Suppressor macrophage treated with lipopolysaccharide for 4 hours (primary cell): ENCODE measurements around the gene TNNI2.

Source experiments
- DNase-seq: peaks from one replicate; pipeline ENCODE4 v3.0.0-alpha.2; 2020

The TNNI2 gene

GRCh38 chr11:1822648-1823375 lies 16.0 kb upstream of the TNNI2 start:
- DNase-seq = no peak

- no peak for DNase-seq
Measured at GRCh38 chr11:1823376-1824220, 15.2 kb upstream of the TNNI2 start.

GRCh38 chr11:1824221-1825038 lies 14.4 kb upstream of the TNNI2 start:
- no peak for DNase-seq

DNA sequence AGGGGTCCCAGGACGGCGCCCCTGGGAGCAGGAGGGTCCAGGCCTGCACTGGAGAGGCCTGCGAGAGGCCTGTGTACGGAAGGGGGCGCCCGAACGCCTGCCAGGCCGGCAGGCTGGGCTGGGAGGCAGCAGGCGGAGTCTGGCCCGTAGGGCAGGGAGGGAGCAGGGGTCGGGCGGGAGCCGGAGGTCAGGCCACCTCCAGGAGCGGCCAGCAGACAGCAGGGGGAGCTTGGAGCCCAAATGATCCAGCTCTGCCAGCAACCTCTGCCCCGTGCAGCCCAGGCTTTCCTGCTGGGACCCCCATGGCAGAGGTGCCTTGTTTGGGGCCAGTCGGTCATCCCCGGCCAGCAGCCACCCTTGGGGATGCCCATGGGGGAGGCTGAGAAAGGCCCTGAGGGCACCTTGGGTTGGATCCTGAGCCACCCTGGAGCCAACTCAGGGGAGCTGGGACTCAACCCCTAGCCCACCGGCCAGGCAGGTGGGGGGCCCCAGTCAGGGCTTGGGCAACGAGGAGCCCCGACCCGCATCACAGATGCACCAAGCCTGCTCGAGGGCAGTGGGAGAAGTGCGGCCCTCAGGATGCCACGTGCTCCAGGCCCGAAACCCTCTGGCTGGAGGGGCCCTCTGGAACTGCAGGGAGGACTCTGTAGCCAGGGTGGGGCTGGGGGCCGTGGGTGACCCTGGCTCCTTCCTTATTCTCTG lies 13.6 kb upstream of the TNNI2 start:
- DNase-seq = peak; percentile 60

DNA sequence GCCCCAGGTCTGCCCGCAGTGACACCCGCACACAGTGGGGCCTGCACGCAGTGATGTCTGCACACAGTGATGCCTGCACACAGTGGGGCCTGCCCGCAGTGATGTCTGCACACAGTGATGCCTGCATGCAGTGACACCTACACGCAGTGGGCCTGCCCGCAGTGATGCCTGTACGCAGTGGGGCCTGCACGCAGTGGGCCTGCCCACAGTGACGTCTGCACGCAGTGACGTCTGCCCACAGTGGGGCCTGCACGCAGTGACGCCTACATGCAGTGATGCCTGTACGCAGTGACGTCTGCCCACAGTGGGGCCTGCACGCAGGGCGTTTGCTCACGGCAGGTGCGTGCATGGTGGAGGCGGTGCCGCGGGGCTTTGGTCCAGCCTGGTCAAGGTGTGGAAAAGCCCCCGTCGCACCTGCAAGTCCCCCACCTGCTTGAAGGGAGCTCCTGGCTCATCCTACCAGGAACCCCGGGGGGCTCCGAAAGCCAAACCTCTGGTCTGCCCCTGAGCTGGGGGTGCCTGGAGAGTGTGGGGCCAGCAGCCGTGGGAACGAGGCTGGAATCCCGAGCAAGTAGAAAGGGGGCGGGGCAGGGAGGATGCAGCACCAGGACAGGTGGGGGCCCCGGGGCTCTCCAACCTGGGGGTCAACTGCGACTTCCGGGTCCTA lies 12.9 kb upstream of the TNNI2 start:
- no peak for DNase-seq

DNA sequence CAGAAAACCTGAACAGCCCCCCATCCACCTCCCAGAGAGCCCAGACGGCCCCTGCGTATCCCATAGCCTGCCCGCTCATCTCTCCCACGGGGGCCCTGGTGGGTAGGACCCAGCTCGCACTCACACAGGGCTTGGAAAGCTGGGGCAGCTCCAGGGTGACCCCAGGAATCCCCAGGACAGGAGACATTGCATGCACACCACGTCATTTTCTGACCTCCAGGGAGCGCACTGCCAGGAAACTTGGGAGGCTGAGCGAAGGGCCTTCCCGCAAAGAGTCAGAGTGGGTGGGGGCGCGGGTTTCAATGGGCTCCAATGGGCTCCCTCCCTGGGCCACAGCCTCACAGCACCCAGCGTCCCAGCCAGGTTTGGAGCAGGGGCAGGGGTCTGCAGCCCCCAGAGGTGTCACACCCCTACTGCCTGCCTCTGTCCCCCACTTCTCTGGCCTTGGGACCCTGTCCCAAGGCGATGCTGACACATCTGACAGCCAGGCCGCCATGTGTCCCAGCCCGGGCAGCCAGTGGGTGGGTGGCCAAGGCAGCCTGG lies 12.2 kb upstream of the TNNI2 start:
- no peak for DNase-seq

- DNase-seq = no peak
Measured at GRCh38 chr11:1827095-1827813, 11.5 kb upstream of the TNNI2 start.

DNA sequence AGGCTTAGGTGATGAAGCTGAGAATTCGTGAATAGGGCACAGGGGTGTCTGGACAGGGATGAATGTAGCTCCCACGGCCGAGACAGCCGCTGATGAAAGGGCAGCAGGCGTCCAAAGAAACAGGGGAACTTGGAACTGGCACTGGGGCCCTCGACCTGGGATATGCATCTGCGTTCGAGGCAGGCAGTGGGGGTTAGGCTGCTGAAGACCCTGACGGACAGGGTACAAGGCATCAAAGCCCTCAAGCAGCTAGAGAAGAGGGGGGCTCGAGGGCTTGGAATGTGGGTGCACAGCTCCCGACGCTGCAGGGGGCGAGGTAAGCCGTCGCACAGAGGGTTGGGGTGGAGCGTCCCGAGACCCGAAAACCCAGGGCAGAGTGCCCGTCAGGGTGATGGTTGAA lies 10.8 kb upstream of the TNNI2 start:
- DNase-seq = no peak

DNA sequence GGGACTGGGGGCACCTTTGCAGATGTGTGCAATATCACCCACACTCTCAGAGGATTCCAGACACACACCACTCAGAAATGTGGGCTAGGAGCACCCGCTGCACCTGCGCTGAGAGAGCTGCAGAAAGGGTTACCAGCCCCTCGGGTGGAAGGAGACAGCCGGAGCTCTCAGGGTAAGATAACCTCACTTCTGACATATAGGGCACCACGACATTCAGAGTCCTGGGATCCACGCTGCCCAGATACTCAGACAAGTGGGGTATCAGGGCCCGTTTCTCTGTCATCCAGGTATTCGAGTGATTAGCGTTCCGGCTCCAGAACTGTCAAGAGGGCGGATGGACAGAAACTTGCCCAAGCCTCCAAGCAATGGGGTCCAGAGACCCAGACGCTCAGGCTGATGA lies 10.2 kb upstream of the TNNI2 start:
- DNase-seq = no peak

DNA sequence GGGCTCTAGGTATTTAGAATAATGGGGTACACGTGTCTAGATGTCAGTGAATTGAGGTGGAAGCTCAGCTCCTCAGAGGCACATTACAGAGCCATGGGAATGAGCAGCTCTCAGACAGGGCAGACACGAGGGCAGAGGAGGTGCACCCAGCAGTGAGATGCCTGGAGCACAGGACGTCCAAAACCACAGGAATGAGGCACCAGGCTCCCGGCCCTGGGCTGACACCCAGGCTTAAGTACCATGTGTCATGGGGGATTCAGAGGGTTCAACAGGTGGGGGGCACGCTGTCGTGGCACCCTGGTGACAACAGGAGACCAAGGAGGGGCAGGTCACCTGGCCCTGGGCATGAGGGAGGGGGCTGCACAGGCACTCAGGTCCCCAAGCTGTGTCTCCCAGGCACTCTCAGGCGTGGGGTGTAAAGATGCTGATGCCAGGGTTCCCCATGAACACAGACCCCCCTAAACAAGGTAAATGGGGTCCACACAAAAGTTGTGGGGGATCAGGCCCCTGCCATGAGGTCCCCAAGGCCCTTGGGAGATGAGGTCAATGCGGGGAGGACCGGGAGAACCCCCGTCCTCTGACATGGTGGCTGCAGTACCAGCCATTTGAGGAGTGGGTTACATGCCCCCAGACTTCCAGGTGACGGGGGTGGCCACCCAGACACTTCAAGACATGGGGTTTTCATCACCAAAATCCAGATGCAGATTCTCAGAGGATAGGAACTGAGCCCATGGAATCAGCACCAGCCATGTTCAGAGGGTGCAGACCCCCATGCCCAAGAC lies 9.6 kb upstream of the TNNI2 start:
- no peak for DNase-seq

- no peak for DNase-seq
Measured at GRCh38 chr11:1830004-1830321, 8.8 kb upstream of the TNNI2 start.

DNA sequence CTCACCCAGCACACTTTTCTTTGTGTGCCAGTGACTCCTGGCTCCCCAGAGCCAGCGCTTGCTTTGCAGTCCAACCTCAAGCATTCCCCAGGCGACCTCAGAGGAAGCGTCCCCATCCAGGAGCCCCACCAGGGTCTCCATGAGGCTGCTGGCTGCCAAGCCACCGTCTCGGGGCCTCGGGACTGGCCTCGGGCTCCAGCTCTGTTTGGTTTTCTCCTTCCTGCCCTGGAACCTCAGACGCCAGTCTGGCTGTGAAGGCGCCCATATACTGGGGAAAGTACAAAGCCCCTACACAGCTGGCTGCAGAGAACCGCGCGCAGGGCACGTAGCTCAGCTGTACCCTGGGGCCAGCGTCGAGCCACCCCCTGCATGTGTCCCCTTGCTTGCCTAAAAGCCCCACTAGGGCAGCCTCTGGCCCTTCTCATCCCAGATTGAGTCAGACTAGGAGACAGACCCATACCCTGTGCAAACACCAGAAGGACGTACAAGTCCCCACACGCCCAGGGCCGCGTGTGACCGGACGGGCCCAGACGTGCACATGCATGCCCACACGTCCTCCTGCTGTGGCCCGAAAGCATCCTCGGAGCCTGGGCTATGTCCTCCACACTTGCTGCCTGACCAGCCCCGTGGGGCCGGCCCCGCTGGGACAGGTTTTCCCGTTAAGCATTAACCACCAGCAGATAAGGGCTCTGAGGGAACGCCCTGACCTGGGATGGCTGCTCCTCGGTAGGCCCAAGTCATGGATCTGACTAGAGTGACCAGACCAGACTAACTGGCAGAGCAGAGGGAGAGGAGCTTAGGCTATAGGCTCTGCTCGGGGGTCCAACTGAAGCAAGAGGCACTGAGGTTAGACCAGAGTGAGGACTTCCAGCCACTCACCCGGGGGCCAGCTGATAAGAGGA lies 8.2 kb upstream of the TNNI2 start:
- DNase-seq = no peak

- DNase-seq = no peak
Measured at GRCh38 chr11:1831338-1832210, 7.2 kb upstream of the TNNI2 start.

- DNase-seq = peak; percentile 54
Measured at GRCh38 chr11:1832211-1832919, 6.4 kb upstream of the TNNI2 start.

DNA sequence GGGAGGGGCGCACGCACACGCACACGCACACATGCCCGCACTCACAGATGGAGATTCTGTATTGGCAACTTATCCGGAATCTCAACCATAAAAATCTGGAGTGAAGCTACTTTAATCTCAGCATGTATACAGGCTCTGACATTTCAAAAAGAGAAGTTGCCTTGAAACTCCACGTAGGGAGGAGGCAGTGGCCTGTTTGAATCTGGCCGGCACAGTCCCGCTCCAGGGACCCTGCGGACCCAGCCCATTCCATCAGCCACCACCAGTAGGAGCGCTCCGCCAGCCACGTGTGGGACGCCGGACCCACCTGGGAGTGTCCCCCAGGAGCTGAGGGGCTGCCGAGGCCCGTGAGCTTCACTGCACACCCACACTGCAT lies 5.9 kb upstream of the TNNI2 start:
- no peak for DNase-seq

DNA sequence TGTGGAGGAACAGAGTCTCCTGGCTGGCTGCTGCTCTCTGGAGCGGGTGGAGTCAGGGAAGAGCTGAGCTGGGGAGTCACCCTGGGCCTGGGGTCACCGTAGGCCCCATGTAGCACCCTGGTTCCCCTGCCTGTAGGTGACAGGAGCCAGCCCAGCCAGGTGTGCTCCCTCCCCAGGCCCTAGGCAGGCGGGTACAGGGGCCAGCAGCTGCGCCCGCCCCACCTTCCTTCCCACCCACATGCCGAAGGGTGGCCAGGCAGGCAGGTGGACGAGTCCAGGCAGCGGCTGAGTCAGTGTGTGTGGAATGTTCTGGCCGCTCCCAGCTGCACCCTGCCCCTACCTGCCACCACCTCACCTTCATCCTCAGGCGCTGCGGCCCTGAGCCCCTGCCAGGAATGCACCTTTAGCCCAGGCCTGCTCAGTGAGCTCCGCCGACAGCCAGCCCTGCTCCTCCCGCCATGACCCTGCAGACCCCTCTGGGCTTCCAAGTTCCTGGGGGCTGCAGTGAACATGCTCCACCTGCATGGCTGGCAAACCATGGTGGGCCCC lies 4.6 kb upstream of the TNNI2 start:
- DNase-seq = no peak
